B cell (primary cell): ENCODE results near the gene ABITRAM.

Source experiments
- CTCF ChIP-seq: fragments of 200-600 bp; IDR thresholded peaks from one replicate; pipeline ENCODE4 v1.8.0; 2022; ENCODE audit warnings: antibody characterized with exemption, mild to moderate bottlenecking
- EZH2 ChIP-seq: IDR thresholded peaks from 2 replicates; pipeline ENCODE4 v1.6.1; 2012; ENCODE audit warnings: borderline replicate concordance, low read depth, mild to moderate bottlenecking, moderate library complexity, low read length; ENCODE audit not compliant: insufficient read depth, poor library complexity, severe bottlenecking

- no peak for TF ChIP-seq CTCF
- TF ChIP-seq EZH2, result no peak
Observed at GRCh38 chr9:108937561-108938305, 3.5 kb downstream of the ABITRAM start.
